CD4-positive, alpha-beta T cell (primary cell): ENCODE data around the gene WDR93. TPM values are rescaled to one million over a fixed set of nuclear protein-coding genes. Genes with fewer than 3 reads are reported as not detected.

Experiments used
- ATAC-seq: fragments of 200-7000 bp; cut with Tn5 transposase; one replicate; pipeline ENCODE4 v1.10.0; 2022; ENCODE audit warnings: mild to moderate bottlenecking; ENCODE audit not compliant: poor library complexity
- CTCF ChIA-PET: fragments of 350-600 bp; sonication (Branson Sonifier 250); formaldehyde crosslinking; loops from one replicate; lab custom pipeline; 2021; ENCODE audit warnings: antibody characterized with exemption, inconsistent platforms; lab: Charles Lee
- POLR2A ChIA-PET: fragments of 350-600 bp; sonication (Branson Sonifier 250); formaldehyde crosslinking; loops from one replicate; lab custom pipeline; 2021; ENCODE audit warnings: antibody characterized with exemption, inconsistent platforms; lab: Charles Lee
- DNase-seq, 14 experiments: peaks; one replicate each; pipeline ENCODE4 v3.0.0-alpha.2; 2013 to 2020; ENCODE audit warnings: mixed read lengths in 2 of 14
- H3K27ac ChIP-seq, 2 donors: one replicate each; pipeline versions ENCODE4 v1.5.1 to v1.7.0; 2013; ENCODE audit warnings: low read length in 2 of 2, low read depth in 1 of 2, mild to moderate bottlenecking in 1 of 2
- H3K27me3 ChIP-seq, 2 experiments: 1 replicate in 1 of 2; 2 replicates in 1 of 2; pipeline versions ENCODE4 v1.6.1 to v1.7.0; 2013; ENCODE audit warnings: low read length in 2 of 2, control low read depth in 1 of 2, mild to moderate bottlenecking in 1 of 2, moderate library complexity in 1 of 2; ENCODE audit not compliant: insufficient read depth in 2 of 2, control insufficient read depth in 1 of 2
- H3K36me3 ChIP-seq: one replicate; pipeline ENCODE4 v1.6.1; 2013; ENCODE audit warnings: low read length, control low read depth; ENCODE audit not compliant: insufficient read depth
- H3K4me1 ChIP-seq: one replicate; pipeline ENCODE4 v1.6.1; 2013; ENCODE audit warnings: low read length, control low read depth; ENCODE audit not compliant: insufficient read depth
- H3K4me3 ChIP-seq: one replicate; pipeline ENCODE4 v1.5.1; 2013; ENCODE audit warnings: mild to moderate bottlenecking, low read length, moderate library complexity
- H3K9me3 ChIP-seq, 2 experiments: 1 replicate in 1 of 2; 2 replicates in 1 of 2; pipeline versions ENCODE4 v1.6.1 to v1.7.0; 2013; ENCODE audit warnings: low read length in 2 of 2, mild to moderate bottlenecking in 2 of 2, control low read depth in 1 of 2, moderate library complexity in 1 of 2; ENCODE audit not compliant: control insufficient read depth in 1 of 2, insufficient read depth in 1 of 2
- H3K27ac Mint-ChIP-seq: one replicate; pipeline ENCODE4 v1.8.0; 2020; ENCODE audit warnings: mixed read lengths
- H3K27me3 Mint-ChIP-seq: one replicate; pipeline ENCODE4 v1.8.0; 2021; ENCODE audit warnings: mixed read lengths
- H3K36me3 Mint-ChIP-seq: one replicate; pipeline ENCODE4 v1.8.0; 2021; ENCODE audit warnings: low read depth, mixed read lengths
- H3K4me1 Mint-ChIP-seq: one replicate; pipeline ENCODE4 v1.8.0; 2021; ENCODE audit warnings: low read depth, mixed read lengths
- H3K4me3 Mint-ChIP-seq: one replicate; pipeline ENCODE4 v1.8.0; 2020; ENCODE audit warnings: mild to moderate bottlenecking, mixed read lengths
- H3K9me3 Mint-ChIP-seq: one replicate; pipeline ENCODE4 v1.8.0; 2020; ENCODE audit warnings: mixed read lengths
- intact Hi-C, 2 experiments: fragments of 100-400 bp; cut with DNase I in 1 of 2; cut with micrococcal nuclease in 1 of 2; formaldehyde crosslinking; loops; one replicate each; pipeline versions ENCODE4 v1.15.1 to v1.9.0; 2023 to 2025; cut with DNase I, micrococcal nuclease
- total RNA-seq, 174 experiments: library from RNA in 2 of 174; stranded (reverse) in 2 of 174; gene quantifications; one replicate each; pipeline ENCODE4 v1.2.3 and lab custom pipeline; 2021 to 2026
- TF ChIP-seq, protein P1 (sequence below): fragments of 200-600 bp; IDR thresholded peaks from one replicate; pipeline ENCODE4 v1.8.0; 2022; ENCODE audit warnings: antibody characterized with exemption, mild to moderate bottlenecking

WDR93 gene
- total RNA-seq, 2 experiments from 2014 or later = not detected

- Histone ChIP-seq H3K27ac (no peak overlapping the region), H3K36me3 (no peaks in the 10 kb centered on the region), H3K9me3 (peaks cover 0 to 5% of the 10 kb centered on the region in 2 experiments), H3K27me3 (no peaks in the 10 kb centered on the region), H3K4me1 (no peaks in the 10 kb centered on the region), H3K4me3 (no peak overlapping the region)
- H3K4me1 Mint-ChIP-seq = no peaks in the 10 kb centered on the region
- H3K4me3 Mint-ChIP-seq = no peak overlapping the region
- ATAC-seq (no peak), DNase-seq (peak in 2 of 14 experiments; percentile 8 to 37)
- no peak overlapping the region for H3K27ac Mint-ChIP-seq
- no peaks in the 10 kb centered on the region for H3K9me3 Mint-ChIP-seq
- intact Hi-C loops = no loop called here
- TF ChIP-seq, protein P1, sequence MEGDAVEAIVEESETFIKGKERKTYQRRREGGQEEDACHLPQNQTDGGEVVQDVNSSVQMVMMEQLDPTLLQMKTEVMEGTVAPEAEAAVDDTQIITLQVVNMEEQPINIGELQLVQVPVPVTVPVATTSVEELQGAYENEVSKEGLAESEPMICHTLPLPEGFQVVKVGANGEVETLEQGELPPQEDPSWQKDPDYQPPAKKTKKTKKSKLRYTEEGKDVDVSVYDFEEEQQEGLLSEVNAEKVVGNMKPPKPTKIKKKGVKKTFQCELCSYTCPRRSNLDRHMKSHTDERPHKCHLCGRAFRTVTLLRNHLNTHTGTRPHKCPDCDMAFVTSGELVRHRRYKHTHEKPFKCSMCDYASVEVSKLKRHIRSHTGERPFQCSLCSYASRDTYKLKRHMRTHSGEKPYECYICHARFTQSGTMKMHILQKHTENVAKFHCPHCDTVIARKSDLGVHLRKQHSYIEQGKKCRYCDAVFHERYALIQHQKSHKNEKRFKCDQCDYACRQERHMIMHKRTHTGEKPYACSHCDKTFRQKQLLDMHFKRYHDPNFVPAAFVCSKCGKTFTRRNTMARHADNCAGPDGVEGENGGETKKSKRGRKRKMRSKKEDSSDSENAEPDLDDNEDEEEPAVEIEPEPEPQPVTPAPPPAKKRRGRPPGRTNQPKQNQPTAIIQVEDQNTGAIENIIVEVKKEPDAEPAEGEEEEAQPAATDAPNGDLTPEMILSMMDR = no peak
- ChIA-PET CTCF (no interaction called here), POLR2A (no interaction called here)
- no peaks in the 10 kb centered on the region for H3K36me3 Mint-ChIP-seq
- peaks cover 9% of the 10 kb centered on the region for H3K27me3 Mint-ChIP-seq
Observed at GRCh38 chr15:89673165-89673512, 17.5 kb upstream of the WDR93 start.

- Histone ChIP-seq H3K4me1 (no peaks in the 10 kb centered on the region), H3K27ac (no peak overlapping the region), H3K9me3 (peaks cover 0 to 5% of the 10 kb centered on the region in 2 experiments), H3K27me3 (no peaks in the 10 kb centered on the region), H3K36me3 (no peaks in the 10 kb centered on the region), H3K4me3 (no peak overlapping the region)
- H3K4me1 Mint-ChIP-seq = no peaks in the 10 kb centered on the region
- H3K4me3 Mint-ChIP-seq = no peak overlapping the region
- H3K36me3 Mint-ChIP-seq = no peaks in the 10 kb centered on the region
- ATAC-seq = no peak
- H3K9me3 Mint-ChIP-seq = no peaks in the 10 kb centered on the region
- CTCF ChIA-PET = no interaction called here
- H3K27ac Mint-ChIP-seq = no peak overlapping the region
- POLR2A ChIA-PET = no interaction called here
- TF ChIP-seq, protein P1 = no peak
- no peaks in the 10 kb centered on the region for H3K27me3 Mint-ChIP-seq
- intact Hi-C loops = no loop called here
- no peak for DNase-seq
Observed at GRCh38 chr15:89674526-89674925, 16.1 kb upstream of the WDR93 start.

GRCh38 chr15:89675606-89676005 is 15.0 kb upstream of the WDR93 start:
- no peaks in the 10 kb centered on the region for H3K36me3 Mint-ChIP-seq
- no peak for ATAC-seq
- H3K9me3 Mint-ChIP-seq = no peaks in the 10 kb centered on the region
- TF ChIP-seq, protein P1 = no peak
- no peaks in the 10 kb centered on the region for H3K4me1 Mint-ChIP-seq
- intact Hi-C loops = no loop called here
- H3K27me3 ChIP-seq = no peaks in the 10 kb centered on the region
- no peaks in the 10 kb centered on the region for H3K27me3 Mint-ChIP-seq
- H3K36me3 ChIP-seq = no peaks in the 10 kb centered on the region
- no peak overlapping the region for H3K4me3 ChIP-seq
- H3K9me3 ChIP-seq = peaks cover 0 to 5% of the 10 kb centered on the region in 2 experiments
- POLR2A ChIA-PET = no interaction called here
- CTCF ChIA-PET = no interaction called here
- no peak overlapping the region for H3K4me3 Mint-ChIP-seq
- H3K4me1 ChIP-seq = no peaks in the 10 kb centered on the region
- no peak overlapping the region for H3K27ac ChIP-seq
- no peak for DNase-seq
- no peak overlapping the region for H3K27ac Mint-ChIP-seq
